Superior temporal gyrus (tissue), 1 donor: Measurements from ENCODE around the gene MTFMT.

Experiments used
- DNase-seq: peaks from one replicate; pipeline ENCODE4 v3.0.0-alpha.2; 2016; ENCODE audit errors: extremely low spot score

MTFMT gene

DNA sequence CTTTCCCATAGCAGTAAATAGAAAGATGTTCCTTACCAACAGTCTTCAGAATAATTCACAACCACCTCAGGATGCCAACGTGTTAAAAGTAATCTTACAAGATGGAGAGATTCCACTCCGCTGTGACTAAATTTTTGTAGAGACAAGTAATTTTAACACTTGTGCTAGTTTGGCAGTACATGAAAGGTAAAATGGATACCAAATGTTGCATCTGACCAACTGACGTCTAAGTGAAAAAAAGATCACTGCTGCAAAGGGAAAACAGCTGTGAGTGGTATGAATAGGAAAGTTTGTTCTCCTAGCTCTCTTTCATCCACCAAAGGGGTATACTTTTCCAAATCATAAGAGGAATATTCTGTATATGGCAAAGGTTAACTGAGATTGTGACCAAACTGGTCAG is 42.3 kb downstream of the MTFMT start:
- peak; percentile 28 for DNase-seq

DNA sequence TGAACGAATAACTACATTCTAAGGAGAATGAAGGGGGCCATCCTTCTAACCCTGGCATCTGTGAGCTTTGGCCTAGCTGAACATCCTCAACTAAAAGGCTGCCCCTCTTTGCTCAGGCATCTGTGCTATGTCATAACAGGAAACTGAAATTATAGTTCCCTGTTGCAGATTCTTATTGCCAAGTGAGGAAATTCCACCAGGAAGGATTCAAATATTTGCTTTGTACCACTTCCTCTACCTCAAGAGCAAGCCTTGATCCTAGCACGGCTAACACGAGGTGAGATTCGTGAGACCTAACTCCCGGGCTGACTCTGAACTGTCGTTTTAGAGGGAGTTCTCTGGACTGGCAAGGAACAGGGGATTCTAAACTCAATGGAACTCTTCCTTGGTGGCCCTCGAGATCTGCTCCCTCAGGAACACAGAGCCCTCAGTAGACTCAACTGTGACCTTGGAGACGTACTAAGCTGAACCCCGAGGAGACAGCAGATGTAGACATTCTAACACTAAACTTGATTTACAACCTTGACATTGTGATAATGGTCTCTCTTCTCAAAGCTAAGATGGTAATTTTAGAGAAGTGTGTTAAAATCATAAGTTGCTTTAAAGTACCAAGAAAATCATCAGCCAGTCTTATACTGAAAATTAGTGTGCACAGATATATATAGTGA is 43.9 kb downstream of the MTFMT start:
- no peak for DNase-seq

DNA sequence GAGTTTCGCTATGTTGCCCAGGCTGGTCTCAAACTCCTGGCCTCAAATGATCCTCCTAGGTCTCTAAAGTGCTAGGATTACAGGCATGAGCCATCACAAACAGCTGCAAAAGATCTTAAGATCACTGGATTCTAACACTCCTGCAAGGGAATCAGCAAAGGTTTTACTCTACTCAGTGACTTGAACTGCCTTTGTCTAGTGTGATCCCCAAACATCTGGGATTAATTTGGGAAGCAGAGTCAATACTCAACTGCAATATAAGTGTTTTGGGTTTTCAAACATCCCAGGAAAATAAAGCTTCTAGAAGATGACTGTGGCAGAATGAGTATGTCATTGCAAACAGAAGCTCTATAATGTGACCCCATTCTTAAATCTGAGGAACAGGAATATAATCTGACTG is 47.0 kb downstream of the MTFMT start:
- no peak for DNase-seq

DNA sequence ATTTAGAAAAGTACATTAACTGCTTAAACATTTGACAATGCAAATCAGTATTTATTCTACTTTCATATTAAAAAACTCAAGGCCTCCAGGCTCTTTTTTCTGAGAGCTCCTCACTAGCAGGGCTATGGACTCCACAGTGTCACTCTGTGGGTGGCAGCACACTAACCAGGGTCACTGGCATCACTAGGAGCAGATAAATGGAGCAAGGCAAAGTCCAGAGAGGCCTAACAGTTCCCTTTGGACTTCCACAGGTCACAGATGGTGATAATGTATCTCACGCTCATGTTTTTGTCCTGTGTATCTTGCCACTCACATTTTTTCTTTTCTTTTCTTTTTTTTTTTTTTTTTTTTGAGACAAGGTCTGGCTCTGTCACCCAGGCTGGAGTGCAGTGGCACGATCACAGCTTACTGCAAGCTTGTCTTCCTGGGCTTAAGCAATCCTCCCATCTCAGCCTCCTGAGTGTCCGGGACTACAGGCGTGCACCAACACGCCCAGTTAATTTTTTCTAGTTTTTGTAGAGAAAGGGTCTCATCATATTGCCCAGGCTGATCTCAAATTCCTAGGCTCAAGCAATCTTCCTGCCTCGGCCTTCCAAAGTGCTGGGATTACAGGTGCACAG is 47.5 kb downstream of the MTFMT start:
- DNase-seq: no peak

DNA sequence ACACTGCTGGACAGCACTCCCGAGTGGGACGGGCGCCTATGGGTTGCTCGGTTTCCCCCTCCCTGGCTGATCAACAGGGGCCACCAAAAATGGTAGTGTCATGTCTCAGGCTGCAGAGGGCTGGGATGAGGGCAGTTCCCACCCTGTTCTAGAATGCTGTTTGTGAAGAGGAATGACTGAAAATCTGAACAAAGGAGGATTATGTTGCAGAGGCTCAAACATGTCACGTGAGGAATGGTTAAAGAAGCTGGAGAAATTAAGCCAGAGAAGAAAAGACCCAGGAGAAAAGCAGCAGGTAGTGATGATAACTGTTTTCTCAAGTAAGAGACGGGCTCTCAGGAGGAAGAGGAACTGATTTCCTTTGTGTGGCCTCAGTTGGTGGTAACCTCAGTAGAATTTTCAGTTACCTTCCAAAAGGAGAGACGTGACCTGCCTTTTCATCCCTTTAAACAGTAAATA is 50.2 kb downstream of the MTFMT start:
- peak; percentile 53 for DNase-seq

DNA sequence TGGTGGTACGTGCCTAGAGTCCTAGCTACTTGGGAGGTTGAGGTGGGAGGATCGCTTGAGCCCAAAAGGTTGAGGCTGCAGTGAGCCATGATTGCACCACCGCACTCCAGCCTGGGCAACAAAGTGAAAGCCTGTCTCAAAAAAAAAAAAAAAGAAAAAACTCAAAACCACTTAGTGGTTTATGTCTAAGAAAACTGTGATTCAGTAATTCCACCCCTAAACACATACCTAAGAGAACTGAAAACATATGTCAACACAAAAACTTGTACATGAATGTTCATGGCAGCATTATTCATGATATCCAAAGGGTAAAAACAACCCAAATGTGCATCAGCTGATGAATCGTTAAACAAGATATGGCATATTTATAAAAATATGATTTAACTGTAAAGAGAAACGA is 54.0 kb downstream of the MTFMT start:
- DNase-seq: no peak

DNA sequence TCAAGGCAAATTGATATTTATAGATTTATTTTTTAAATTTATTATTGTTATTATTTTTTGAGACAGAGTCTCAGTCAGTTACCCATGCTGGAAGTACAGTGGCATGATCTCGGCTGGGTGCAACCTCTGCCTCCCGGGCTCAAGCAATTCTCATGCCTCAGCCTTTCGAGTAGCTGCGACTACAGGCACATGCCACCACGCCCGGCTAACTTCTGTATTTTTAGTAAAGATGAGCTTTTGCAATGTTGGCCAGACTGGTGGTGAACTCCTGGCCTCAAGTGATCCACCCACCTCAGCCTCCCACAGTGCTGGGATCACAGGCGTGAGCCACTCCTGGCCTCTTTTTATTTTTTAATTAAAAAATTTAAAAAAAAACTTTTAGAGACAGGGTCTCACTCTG is 58.7 kb downstream of the MTFMT start:
- no peak for DNase-seq

DNA sequence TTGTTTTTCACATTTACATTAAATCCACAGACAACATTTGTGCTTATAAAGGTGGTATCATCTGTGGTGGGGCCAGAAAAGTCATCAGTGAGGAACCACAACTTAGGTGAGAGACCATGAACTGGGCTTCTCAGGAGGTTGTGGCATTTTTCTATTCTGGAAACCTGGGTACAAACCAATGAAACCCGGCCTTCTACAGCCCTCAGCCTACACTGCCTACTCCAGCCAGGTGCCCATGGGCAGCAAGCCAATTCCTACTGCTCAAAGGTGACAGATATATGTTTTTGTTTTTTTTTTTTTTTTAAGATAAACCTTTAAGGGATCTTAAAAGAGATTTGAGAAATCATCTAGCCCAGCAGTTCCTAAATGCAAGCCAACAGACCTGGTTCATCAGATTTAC is 60.0 kb downstream of the MTFMT start:
- DNase-seq: no peak

DNA sequence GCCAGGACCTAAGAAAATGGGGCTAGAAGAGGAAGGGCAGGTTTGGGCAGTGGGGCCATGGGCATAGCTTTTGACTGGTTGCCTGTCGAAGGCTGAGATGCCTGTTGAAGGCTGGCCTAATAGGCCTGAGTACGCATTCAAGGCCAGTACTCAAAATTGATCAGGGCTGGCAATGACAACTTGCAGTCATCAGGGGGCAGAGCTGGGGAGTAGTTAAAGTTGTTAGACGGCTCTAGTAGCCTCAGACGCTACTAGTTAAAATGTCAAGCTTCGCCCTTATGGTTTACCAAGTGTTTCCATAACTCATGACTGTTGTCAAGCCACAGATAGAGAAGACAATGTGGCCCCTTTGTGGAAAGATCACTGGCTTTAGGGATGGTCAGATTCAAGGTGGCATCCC is 68.4 kb downstream of the MTFMT start:
- no peak for DNase-seq

DNA sequence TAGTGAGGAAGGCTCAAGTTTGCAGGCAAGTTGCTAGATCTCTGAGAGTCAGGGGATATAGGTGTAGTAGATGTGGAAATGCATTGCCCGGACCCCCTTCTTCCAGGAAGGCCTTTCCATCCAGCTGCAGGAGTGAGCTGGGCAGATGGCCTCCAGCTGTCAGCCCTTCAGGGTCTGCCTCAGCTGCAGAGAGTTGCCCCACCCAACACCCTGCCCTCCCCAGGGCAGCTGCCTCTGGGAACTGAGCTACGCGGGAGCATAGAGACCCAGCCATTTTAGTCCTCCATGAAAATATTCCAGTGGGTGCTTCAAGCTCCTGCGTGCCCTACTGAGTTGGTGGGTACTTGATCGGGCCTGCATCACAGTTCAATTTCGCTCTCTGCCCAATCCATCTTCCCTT is 69.3 kb downstream of the MTFMT start:
- no peak for DNase-seq

DNA sequence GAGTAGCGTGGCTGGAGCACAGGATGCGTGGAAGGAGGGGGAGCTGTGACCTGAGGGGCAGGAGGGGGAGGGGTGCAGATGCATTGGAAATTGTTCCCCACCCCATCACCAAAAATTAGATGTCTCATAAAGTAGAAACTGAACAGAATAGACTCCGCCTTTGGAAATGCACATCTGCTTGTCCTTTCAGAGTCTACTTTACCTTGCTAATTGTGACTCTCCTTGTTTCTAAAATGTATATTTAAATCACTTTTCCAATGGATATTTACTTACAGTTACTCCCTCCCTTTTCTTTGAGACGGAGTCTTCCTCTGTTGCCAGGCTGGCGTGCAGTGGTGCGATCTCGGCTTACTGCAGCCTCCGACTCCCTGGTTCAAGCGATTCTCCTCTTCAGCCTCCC is 70.3 kb downstream of the MTFMT start:
- DNase-seq: no peak

DNA sequence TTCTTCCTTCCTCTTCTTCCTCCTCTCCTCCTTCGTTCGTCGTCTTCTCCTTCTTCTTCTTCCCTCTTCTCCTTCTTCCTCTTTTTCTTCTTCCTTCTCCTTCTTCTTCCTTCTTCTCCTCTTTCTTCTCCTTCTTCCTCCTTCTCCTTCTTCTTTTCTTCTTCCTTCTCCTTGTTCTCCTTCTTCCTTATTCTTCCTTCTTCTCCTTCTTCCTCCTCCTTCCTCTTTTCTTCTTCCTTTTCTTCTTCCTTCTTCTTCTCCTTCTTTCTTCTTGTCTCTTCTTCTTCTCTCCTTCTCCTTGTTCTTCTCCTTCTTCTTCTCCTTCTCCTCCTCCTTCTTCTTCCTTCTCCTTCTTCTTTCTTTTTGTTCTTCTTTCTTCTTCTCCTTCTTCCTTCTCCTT is 75.0 kb downstream of the MTFMT start:
- no peak for DNase-seq

DNA sequence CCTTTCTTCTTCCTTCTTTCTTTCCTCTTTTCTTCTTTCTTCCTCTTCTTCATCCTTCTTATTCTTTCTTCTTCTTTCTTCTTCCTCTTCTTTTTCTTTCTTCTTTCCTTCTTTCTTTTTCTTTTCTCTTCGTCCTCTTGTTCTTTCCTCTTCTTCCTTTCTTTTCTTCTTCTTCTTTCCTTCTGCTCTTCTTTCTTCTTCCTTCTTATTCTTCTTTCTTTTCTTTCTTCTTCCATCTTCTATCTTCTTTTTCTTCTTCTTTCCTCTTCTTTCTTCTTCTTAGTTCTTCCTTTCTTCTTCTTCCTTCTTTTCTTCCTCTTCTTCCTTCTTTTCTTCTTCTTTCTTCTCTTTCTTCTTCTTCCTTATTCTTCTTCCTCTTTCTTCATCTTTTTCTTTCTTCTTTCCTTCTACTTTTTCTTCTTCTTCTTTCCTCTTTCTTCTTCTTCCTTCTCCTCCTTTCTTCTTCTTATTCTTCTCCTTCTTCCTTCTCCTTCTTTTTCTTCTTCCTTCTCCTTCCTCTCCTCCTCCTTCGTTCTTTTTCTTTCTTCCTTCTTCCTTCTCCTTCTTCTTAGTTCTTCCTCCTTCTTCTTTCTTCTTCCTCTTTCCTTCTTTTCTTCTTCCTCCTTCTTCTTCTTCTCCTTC is 77.5 kb downstream of the MTFMT start:
- DNase-seq: no peak
